Subcutaneous adipose tissue (tissue), 4 donors: ENCODE measurements around the gene TENT5C. TPM values are rescaled to one million over a fixed set of nuclear protein-coding genes. Genes with fewer than 3 reads are reported as not detected.

Source experiments
- CTCF ChIP-seq: fragments of 450-650 bp; IDR thresholded peaks from one replicate; pipeline ENCODE4 v1.5.1; 2016; ENCODE audit warnings: low read depth, mild to moderate bottlenecking, control low read depth, antibody characterized with exemption, moderate library complexity
- total RNA-seq, 4 donors: library from RNA; depleted of rRNA; stranded (reverse); fragments of >200 nt; gene quantifications; one replicate each; pipeline ENCODE4 v1.1.0, GENCODE V29; 2016

Gene TENT5C
- total RNA-seq, 4 donors from 2014 or later = 1.0 to 3.1 (median 2.3) TPM

- no peak for TF ChIP-seq CTCF
Measured at GRCh38 chr1:117636637-117637425, 31.0 kb downstream of the TENT5C start.

GRCh38 chr1:117638141-117638540 is 32.3 kb downstream of the TENT5C start:
- no peak for TF ChIP-seq CTCF

- no peak for TF ChIP-seq CTCF
Measured at GRCh38 chr1:117638759-117639158, 32.9 kb downstream of the TENT5C start.

- TF ChIP-seq CTCF = no peak
Measured at GRCh38 chr1:117639741-117640140, 33.9 kb downstream of the TENT5C start.

GRCh38 chr1:117641536-117641935 is 35.7 kb downstream of the TENT5C start:
- no peak for TF ChIP-seq CTCF

GRCh38 chr1:117642963-117643362 is 37.1 kb downstream of the TENT5C start:
- no peak for TF ChIP-seq CTCF

GRCh38 chr1:117643601-117644000 is 37.8 kb downstream of the TENT5C start:
- TF ChIP-seq CTCF = no peak
